Epithelial cell of prostate (primary cell): ENCODE results near the gene SAMD13.
"Not testable (repeated sequence)": the region's sequence is repeated elsewhere in the genome, so short reads cannot be mapped to it uniquely, and the experiment has no call there.

Experiments used
- DNase-seq: peaks from one replicate; pipeline ENCODE4 v3.0.0-alpha.2; 2011; ENCODE audit warnings: low read depth, low spot score
- H3K27ac ChIP-seq: fragments of 450-650 bp; 2 replicates; pipeline ENCODE4 v1.5.1; 2017; ENCODE audit warnings: mild to moderate bottlenecking

The SAMD13 gene

DNA sequence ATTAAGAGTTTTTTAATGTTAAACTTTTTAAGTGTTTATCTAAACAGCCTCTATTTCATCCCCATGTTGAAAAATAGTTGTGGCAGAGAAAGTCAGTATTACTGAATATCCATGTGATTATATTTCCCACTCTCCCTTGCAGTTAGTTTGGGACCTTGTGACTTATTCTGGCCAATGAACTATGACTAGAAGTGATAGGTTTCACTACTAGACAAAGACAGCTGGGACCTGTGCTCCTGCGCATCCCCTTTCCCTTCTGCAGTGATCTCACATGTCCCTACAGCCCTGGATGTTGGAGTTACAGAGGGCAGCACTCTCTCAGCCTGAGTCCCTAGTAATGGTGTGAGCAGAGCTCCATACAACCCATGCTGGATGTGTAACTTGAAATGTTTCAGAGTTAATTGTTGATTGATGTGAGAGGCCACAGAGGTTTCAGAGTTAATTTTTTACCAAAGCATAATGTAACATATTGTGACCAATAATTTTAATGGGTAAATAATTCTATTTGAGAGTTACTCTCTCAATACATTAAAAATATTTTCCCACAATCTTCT is 18.7 kb upstream of the SAMD13 start:
- no peak overlapping the region for H3K27ac ChIP-seq
- no peak for DNase-seq

DNA sequence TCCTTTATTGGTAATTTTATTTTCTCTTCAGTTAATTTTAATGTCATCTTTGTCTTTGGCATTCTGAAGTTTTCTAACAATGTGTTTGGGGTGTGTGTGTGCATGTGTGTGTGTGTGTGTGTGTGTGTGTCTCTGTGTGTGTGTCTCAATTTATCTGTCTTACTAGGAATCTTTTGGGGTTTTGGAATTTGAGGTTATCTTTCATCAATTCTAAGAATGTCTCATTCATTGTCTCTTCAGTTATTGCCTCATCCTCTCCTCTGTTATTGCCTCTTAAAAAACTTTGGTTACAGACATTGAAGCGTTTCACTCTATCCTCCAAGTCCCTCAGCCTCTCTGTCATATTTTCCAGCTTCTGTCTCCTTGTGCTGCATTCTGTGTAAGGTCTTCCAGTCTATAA is 18.1 kb upstream of the SAMD13 start:
- DNase-seq, result no peak
- H3K27ac ChIP-seq, result no peak overlapping the region

DNA sequence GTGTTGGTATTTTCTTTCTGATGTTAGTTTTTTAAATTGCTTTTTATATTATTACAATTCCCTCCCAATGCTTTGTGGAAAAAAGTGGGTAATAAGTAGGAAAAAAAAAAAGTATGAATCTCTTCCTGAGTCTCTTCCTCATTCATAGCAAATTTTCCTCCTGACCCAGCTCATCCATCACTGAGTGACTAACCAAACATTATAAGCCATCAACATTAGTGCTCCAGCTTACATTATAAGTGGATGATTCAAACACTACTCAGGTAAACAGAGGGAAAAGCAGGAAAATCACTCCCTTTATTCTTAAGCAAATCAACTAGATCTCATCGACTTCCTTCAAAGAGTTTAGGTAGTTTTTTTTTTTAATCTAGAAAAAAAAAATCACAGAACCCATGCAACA is 15.4 kb upstream of the SAMD13 start:
- peak; percentile 48 for DNase-seq
- H3K27ac ChIP-seq, result peak overlapping the region; percentile 32

DNA sequence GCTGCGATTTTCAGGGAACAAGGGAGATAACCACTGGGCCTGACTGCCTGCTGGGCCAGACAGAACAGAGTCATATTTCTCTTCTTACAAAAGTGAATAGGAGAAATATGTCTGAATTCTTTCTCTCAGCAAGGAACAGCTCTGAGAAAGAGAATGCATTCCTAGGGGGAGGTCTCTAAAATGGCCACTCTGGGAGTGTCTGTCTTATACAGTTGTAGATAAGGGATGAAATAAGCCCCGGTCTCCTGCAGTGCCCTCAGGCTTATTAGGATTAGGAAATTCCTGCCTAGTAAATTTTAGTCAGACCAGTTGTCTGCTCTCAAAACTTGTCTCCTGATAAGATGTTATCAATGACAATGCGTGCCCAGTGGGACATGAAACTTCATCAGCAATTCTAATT is 14.1 kb upstream of the SAMD13 start:
- DNase-seq, H3K27ac ChIP-seq: not testable (repeated sequence)

DNA sequence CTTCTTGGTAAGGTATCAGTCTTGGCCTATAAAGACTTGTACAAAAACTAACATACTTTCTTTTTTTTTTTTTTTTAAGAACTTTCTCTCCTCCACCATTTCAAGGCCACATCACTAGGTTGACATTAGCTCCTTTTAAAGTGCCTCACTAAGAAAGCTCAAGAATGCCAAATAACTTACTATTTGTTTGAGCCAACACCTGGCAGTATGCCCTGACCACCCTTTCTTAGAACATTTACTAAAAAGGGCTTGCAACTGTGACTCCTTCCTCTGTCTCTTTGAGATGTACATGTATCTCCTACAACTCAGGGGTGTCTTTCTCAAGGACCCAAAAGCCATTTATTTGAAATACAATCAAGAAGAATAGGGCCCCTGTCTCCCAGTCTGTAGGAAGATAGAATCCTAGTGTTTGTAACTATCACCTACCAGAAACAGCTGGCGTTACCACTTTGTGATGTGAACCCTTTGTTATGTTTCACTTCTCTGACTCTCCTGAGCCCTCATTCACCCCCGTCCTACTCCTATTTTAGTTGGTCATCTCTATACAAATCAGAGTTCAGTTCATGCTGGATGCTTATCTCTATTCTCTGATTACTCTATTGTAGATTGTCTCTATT is 12.2 kb upstream of the SAMD13 start:
- no peak overlapping the region for H3K27ac ChIP-seq
- no peak for DNase-seq

DNA sequence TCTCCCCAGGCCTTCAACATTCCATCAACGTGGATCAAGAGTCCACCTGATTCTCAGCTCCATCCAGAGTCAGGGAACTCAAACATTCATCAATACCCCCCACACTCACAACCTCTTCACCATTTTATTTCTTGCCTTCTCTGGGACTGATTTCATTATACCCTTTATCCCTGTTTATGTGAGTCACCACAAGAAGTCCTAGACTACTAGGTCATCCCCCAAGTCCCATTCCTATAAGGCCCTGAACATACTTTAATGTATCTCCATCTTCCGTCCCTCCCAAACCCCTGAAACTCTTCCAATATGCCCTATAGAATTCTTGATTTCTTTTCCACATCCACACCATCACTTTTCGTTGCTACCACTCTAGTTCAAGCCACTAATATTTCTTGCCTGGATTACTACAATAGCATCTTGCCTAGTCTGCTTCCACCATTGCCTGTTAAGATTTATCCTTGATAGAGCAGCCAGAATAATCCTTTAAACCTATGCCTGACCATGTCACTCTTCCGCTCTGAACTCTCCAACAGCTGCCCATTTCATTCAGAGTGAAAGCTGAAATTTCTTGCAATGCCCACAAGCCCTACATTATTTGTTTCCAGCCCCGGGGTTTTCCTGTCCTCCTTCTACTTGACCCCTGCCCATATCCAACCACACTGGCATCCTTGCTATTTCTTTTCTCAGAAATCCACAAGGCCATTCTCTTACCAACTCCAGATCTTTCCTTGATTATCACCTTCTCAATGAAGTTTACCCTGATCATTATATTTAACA is 9.4 kb upstream of the SAMD13 start:
- DNase-seq, result no peak
- no peak overlapping the region for H3K27ac ChIP-seq

DNA sequence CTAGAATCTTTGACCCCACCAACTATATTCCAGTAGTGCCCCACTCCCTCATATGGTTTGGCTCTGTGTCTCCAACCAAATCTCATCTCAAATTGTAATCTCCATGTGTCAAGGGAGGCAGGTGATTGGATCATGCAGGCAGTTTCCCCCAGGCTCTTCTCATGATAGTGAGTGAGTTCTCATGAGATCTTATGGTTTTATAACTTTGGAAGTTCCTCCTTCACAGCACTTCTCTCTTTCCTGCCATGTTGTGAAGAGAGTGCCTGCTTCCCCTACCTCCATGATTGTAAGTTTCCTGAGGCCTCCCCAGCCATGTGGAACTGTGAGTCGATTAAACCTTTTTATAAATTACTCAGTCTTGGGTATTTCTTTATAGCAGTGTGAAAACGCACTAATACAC is 7.7 kb upstream of the SAMD13 start:
- DNase-seq, result no peak
- H3K27ac ChIP-seq, result no peak overlapping the region

DNA sequence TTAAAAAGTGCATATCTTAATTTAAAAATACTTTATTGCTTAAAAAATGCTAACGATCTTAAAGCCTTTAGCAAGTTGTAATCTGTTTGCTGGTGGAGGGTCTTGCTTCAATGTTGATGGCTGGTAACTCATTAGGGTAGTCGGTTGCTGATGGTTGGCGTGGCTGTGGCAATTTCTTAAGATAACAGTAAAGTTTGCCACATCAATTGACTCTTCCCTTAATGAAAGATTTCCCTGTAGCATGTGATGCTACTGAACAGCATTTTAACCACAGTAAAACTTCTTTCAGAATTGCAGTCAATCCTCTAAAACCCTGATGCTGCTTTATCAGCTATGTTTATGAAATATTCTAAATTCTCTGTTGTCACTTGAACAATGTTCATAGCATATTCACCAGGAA is 6.8 kb upstream of the SAMD13 start:
- no peak for DNase-seq
- H3K27ac ChIP-seq, result no peak overlapping the region

DNA sequence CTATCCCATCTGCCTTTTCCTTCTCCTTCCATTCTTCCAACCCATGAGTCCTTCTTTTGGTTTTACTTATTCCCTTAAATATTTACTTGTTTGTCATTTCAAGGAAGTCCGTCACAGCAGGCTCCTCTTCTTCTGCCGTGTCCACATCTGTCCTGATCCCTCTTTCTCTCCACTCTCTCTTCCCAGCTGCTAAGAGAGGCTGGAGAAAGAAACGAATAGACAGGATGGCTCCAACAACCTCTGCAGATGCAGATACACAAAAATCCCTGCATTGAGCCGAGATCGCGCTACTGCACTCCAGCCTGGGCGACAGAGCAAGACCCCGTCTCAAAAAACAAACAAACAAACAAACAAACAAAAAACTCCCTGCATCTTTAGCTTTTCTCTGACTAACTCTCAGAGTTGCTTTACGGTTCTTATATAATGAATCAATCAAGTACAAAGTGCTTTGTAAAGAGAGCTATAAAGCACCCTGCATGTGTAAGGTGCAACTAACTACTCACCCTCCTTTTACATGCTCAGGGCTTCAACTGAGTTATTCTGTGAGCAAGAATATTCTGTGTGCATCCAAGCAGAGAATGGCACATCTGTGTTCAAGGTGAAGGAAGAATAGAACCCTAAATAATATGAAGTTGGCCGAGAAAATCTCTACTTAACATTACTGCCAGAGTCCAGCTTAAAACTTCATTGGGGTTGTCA is 3.8 kb upstream of the SAMD13 start:
- no peak overlapping the region for H3K27ac ChIP-seq
- no peak for DNase-seq

DNA sequence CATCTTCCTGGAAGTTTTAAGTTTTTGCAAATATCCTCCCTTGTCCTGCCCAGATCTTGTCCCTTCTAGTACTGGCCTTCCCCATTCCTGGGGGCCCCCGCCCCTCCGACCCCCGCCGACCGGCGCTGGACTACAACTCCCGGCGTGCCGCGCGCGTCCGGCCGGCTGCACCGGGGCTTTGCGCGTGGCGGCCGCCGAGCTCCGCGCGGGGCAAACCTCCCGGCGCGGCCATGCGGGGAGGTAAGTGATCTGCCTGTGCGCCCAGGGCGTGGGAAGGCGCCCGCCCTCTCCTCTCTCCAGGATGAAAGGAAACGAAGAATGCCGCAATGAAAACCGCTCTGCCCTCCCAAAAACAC is 3.2 kb upstream of the SAMD13 start:
- peak overlapping the region; percentile 17 for H3K27ac ChIP-seq
- DNase-seq, result no peak

DNA sequence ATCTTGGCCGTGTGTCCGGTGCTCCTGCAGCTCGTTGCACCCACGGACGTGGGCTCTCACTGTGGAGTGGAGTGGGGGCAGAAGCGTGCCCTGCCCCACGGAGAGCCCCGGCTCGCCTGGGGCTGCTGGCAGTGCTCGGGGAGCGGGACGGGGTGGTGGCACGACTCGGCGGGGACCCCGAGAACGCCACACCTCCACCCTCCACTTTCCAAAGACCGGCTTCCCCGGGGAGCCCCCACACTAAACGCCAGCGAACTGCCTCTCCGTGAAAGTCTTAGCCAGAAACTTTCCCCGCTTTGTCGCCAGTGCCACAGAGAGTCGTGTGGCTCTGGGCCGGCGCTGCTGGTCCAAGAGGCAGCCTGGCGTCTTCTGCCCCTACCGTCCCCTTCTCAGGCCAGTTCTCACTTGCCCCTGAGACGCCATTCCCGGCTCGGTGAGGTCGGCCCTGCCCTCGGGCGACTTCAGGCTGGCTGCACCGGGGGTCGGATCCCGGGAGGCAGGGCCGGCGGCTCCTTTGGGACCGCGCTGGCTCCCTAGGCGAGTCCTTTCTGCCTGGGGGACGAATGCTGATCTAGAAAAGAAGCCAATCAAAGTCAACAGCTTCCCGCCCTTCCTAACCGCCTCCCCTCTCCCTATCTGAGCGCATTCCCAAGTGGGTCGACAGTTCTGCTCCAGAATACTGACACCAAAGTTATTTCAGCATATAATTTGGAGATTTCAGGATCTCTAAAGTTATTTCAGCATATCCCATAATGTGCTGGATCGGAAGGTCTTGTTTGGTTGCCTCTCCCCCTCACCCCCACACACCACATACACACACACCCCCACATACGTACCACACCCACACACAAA is 2.6 kb upstream of the SAMD13 start:
- DNase-seq, result no peak
- H3K27ac ChIP-seq, result peak overlapping the region; percentile 17

DNA sequence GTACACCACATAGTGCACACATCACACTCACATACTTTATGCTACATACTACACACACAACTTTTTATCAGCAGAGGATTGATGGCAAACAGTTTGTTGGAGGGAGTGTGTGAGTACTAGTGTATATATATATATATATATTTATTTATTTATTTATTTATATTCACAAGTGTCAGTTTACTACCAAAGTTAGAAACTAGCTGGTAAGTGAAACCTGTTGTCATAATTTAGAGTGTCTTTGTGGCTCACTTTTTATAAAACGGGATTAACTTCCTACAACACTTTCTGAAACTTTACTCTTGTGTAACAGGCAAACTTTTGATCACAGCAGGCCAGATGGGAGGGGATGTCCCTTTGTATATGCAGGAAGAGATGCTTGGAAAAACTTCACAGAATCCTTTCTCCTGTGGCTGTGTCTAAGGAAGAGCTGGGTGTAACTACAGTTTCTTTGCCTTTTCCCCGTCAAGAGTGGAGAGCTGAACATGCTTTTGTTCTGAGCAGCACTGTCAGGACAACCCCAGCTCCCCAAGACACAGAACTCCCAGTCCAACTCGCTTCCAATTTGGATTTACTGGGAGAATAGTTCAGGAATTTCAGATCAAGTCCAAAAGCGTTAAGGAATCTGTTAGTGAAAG is 1.9 kb upstream of the SAMD13 start:
- DNase-seq, result no peak
- no peak overlapping the region for H3K27ac ChIP-seq

DNA sequence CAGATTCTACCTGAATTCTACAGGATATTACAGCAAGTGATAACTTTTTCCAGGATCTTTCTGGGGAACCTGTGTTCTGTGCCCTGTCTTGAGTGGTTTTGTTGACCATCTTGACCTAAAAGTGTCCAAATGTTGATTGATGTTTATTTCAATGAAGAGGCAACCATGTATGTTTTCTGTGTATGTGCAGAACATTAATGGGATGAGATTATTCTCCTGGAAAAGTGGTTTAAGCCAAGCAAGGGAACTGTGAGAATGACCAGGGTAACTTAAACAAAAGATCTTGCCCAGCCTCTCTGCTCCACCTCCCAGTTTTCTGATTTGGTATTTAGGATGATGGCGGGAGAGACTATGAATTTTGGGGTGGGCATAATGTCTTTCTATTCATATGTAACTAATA is 1.0 kb upstream of the SAMD13 start:
- H3K27ac ChIP-seq, result no peak overlapping the region
- DNase-seq, result no peak

DNA sequence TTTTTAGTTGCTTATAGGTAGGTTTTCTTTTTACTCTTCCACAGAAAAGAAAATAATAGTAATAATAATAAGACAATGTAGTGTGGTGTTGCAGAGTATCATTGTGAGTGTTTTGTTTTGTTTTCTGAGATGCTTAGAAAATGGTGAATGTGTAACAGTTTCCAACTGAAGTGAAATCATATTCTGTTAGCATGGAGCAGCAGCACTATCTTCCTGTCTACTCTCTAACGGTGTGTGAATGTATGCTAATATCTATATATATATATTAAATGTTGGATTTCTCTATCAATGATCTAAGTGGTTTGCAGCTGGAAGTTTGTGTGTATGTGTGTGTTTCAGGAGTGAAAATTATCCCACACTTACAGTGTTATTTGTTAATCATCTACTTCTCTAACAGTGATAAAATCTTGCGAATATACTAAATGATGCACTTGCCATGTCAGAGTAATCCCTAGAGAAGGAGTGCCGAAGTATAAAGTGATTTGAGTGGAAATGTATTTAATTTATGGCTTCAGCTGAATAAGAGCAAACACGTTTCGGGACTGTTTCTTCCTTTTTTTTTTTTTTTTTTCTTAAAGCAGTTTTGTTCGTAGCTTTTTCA is 377 bp downstream of the SAMD13 start:
- no peak for DNase-seq

DNA sequence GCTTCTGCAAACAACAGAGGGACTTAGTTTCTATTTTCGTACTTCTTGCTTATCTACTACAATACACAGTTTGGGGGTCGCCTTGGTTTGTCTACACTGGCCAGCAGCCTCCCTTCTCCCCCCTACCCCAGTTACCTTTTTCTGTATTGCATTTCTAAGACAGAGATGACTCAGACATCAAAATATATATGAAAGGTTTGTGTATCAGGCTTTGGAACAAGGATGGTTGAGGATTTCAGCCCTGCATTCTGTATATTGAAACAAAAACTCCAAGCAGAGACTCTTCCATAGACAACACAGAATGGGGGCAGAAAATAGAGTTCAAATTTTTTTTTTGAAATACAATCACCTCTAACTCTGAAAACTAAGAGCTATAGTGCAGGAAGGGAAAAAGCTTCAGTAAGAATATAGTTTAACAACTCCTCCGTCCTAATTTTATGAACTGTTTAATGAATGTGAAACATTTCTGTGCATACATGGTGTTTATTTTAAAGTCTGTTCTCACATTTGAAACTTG is 1.9 kb downstream of the SAMD13 start:
- DNase-seq, result no peak
- peak overlapping the region; percentile 20 for H3K27ac ChIP-seq

More for the DNA sequence above, 377 bp downstream of the SAMD13 start:
- no peak overlapping the region for H3K27ac ChIP-seq

DNA sequence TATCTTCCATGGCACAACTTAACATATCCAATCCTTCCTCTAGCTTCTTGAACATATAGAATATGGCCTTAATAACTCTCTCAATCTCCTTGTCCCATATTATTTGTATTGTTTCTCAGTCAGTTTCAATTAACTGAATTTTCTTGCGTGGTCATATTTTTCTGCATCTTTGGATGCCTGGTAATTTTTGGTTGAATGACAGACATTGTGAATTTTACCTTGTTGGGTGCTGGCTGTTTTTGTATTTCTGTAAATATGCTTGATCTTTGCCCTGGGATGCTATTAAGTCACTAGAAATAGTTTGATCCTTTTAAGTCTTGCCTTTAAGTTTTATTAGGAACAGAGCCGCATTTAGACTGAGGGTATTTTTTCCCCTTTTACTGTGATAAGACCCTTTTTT is 5.9 kb downstream of the SAMD13 start:
- no peak overlapping the region for H3K27ac ChIP-seq
- no peak for DNase-seq

DNA sequence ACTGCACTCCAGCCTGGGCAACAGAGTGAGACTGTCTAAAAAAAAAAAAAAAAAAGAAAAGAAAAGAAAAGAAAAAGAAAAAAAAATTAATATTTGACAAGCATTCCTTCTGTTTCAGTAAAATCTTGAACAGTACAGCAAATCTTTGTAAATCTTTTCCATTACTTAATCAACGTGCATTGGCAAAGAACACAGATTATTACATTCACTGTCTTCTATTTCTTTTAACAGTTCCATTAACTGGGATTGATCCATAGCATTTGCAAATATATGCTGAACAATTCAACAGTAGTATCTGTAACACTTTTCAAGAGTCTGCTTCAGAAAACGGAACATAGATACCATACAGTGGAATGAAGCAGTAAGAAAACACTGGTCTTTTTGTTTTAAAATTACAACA is 9.8 kb downstream of the SAMD13 start:
- no peak overlapping the region for H3K27ac ChIP-seq
- DNase-seq, result no peak

DNA sequence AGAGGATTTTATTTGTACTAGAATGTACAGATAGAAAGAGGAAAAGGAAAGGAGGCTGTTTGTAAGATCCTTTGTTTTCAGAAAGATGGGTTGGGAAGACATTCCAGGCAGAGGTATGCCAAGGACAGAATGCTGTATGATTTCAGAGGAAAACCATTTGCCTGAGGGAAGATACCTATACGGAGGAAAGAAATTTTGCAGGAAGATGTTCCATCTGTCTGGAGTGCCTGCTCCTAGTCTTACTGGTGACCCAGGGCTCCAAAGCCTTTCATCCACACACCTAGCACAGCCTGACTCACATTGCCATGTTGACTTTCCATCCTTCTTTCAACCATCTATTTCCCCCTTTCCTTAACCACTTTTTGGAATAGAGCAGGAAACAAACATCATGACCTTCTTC is 18.2 kb downstream of the SAMD13 start:
- DNase-seq, result no peak
- H3K27ac ChIP-seq, result no peak overlapping the region

DNA sequence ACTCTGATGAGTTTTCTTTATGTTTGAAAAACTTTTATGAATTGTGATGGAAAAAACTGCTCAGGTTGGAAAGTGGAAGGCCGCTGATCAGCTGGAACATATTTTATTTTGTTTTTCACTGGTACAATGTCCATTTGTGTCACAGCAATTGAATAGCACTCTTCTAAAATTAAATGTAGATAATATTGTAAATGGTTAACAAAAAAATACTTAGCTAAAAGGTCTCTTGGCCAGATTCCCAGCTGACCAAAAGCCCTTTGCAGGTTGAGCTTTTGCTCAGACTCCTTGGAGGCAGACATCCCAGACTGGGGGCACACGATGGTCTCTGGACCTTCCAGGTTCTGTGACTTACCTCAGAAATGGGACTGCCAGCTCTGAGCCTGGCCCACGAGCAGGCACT is 26.3 kb downstream of the SAMD13 start:
- H3K27ac ChIP-seq, result no peak overlapping the region
- no peak for DNase-seq
